Brain microvascular endothelial cell (primary cell): ENCODE data around the gene ZNFX1.
"Not testable (repeated sequence)": the region's sequence is repeated elsewhere in the genome, so short reads cannot be mapped to it uniquely, and the experiment has no call there.

Experiments
- DNase-seq: peaks from one replicate; pipeline ENCODE4 v3.0.0-alpha.2; 2020
- H3K27ac ChIP-seq: fragments of 250-450 bp; sonication (Bioruptor Pico); 2 replicates; pipeline ENCODE4 v1.5.1; 2020; ENCODE audit warnings: mild to moderate bottlenecking, moderate library complexity
- H3K27me3 ChIP-seq: fragments of 250-450 bp; sonication (Bioruptor Pico); replicated peaks from 2 replicates; pipeline ENCODE4 v1.5.1; 2020; ENCODE audit warnings: mild to moderate bottlenecking
- H3K36me3 ChIP-seq: fragments of 250-450 bp; sonication (Bioruptor Pico); replicated peaks from 2 replicates; pipeline ENCODE4 v1.5.1; 2020; ENCODE audit warnings: mild to moderate bottlenecking
- H3K4me3 ChIP-seq: 2 replicates; pipeline ENCODE4 v1.5.1; 2011; ENCODE audit warnings: low read depth, mild to moderate bottlenecking, control low read depth, low read length, moderate library complexity
- CTCF ChIP-seq: IDR thresholded peaks from 2 replicates; pipeline ENCODE4 v1.5.1; 2011; ENCODE audit warnings: low read depth, mild to moderate bottlenecking, moderate library complexity, low read length, control low read depth, inconsistent platforms; ENCODE audit errors: missing control alignments
- in situ Hi-C: cut with HindIII; loops from 2 replicates; pipeline ENCODE4 v1.10.0; 2017; ENCODE audit warnings: low sequenced_read_pairs, low pct_ligation_motif_present

ZNFX1 gene

DNA sequence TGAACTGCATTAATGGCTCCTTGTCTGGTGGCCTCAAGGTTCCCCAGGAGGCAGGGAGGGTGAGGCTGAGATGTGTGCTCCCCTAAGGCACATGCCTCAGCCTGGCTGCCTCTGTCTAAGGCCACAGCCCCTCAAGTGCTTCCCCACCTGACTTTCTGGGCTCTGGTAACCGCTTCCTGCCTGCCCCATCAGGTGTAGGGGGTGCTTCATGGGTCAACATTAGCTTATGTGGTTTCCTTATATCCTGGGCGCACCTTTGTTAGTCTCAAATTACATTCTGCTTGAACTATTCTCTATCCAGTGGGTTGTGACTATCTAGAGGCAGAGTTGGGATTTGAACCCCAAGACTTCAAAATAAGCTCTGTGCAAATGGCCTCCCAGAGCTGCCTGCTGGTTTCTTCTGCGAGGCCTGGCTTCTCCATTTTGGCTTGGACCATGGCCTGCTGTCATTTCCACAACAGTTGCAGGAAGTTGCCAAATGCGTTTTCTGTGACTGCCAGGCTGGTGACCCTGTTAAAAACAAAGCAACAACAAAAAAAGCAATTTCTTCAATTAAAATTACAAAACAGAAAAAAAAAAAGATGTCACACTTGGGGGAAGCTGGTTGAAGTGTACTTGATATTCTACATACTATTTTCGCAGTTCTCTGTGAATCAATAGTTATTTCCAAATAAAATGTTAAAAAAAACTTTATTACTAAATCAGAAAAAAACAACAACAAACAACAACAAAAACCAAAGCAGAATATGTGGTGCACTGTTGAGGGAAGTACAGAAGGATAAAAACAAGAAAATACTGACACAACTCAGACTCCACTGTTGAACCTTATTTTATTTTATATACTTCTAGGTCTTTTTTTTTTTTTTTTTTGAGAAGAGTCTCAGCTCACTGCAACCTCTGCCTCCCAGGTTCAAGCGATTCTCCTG lies 20.0 kb upstream of the ZNFX1 start:
- H3K36me3 ChIP-seq, result no peaks in the 10 kb centered on the region
- H3K4me3 ChIP-seq, result no peak overlapping the region
- no peak for DNase-seq
- no peaks in the 10 kb centered on the region for H3K27me3 ChIP-seq
- H3K27ac ChIP-seq, result no peak overlapping the region
- no peak for TF ChIP-seq CTCF
- in situ Hi-C loops, result no loop called here

GRCh38 chr20:49294002-49294654 lies 16.3 kb upstream of the ZNFX1 start:
- H3K36me3 ChIP-seq, result peaks cover 20% of the 10 kb centered on the region

GRCh38 chr20:49293122-49293521 lies 15.3 kb upstream of the ZNFX1 start:
- no peak for TF ChIP-seq CTCF
- in situ Hi-C loops, result no loop called here
- Histone ChIP-seq H3K36me3 (peaks cover 30% of the 10 kb centered on the region), H3K27ac (no peak overlapping the region), H3K27me3 (no peaks in the 10 kb centered on the region), H3K4me3 (no peak overlapping the region)
- DNase-seq, result no peak

More at GRCh38 chr20:49294002-49294654, 16.3 kb upstream of the ZNFX1 start:
- H3K27me3 ChIP-seq, H3K4me3 ChIP-seq, H3K27ac ChIP-seq, in situ Hi-C loops, DNase-seq: not testable (repeated sequence)

- no peak for TF ChIP-seq CTCF
Observed at GRCh38 chr20:49292010-49292409, 14.2 kb upstream of the ZNFX1 start.

GRCh38 chr20:49291200-49291599 lies 13.3 kb upstream of the ZNFX1 start:
- Histone ChIP-seq H3K36me3 (peaks cover 48% of the 10 kb centered on the region), H3K27ac (no peak overlapping the region), H3K4me3 (no peak overlapping the region), H3K27me3 (no peaks in the 10 kb centered on the region)
- in situ Hi-C loops, result no loop called here
- no peak for TF ChIP-seq CTCF
- no peak for DNase-seq

More at GRCh38 chr20:49292010-49292409, 14.2 kb upstream of the ZNFX1 start:
- no peak overlapping the region for H3K27ac ChIP-seq
- peaks cover 40% of the 10 kb centered on the region for H3K36me3 ChIP-seq
- in situ Hi-C loops, result no loop called here
- H3K27me3 ChIP-seq, result no peaks in the 10 kb centered on the region
- H3K4me3 ChIP-seq, result no peak overlapping the region
- DNase-seq, result no peak

DNA sequence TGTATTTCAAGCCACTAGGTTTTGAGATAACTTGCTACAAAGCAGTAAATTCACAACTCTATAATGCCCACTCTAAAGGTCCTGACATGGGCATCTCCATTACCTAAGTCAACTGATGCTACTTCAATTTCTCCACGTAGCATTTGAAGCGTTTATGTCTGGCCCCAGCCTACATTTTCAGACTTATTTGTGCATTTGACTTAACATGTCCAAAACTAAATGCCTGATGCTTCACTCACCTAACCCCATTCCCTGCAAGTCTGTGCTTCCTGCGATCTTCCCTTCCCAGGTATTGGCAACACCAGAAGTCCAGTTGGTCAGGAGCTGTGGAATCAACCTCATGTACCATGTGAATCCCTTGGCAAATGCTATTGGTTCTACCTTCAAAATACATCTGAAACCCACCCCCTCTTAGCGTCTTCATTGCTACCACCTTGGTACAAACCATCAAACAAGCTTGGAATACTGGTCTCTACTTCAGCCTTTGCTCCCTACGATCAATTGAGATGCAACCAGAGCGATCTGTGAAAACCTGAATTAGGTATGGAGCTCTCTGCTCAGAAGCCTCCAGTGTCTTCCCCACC lies 12.8 kb upstream of the ZNFX1 start:
- H3K27me3 ChIP-seq, result no peaks in the 10 kb centered on the region
- peaks cover 53% of the 10 kb centered on the region for H3K36me3 ChIP-seq
- TF ChIP-seq CTCF, result no peak
- no peak overlapping the region for H3K4me3 ChIP-seq
- H3K27ac ChIP-seq, result no peak overlapping the region
- in situ Hi-C loops, result no loop called here
- no peak for DNase-seq
